Gastroesophageal sphincter (tissue), 4 donors: ENCODE results near the gene HSD3B2. TPM values are rescaled to one million over a fixed set of nuclear protein-coding genes. Genes with fewer than 3 reads are reported as not detected.
A peak's percentile ranks its signal among the peaks of the same experiment; 100 is the strongest.

Experiments used
- ATAC-seq: fragments of 150-250 bp; one replicate; pipeline ENCODE4 v1.9.1; 2016; ENCODE audit warnings: mild to moderate bottlenecking, moderate library complexity
- H3K27ac ChIP-seq, 4 donors: fragments of 200-600 bp; sonication (generic) in 3 of 4; 1 replicate in 3 of 4; 2 replicates in 1 of 4; pipeline ENCODE4 v1.5.1; 2016 to 2019
- H3K27me3 ChIP-seq: fragments of 200-600 bp; sonication (generic); one replicate; pipeline ENCODE4 v1.5.1; 2019
- H3K36me3 ChIP-seq, 2 donors: fragments of 200-600 bp; sonication (generic); one replicate each; pipeline ENCODE4 v1.5.1; 2019; ENCODE audit warnings: control low read depth in 1 of 2
- H3K4me1 ChIP-seq, 3 donors: fragments of 200-600 bp; sonication (generic); 1 replicate in 2 of 3; 2 replicates in 1 of 3; pipeline ENCODE4 v1.5.1; 2016 to 2019; ENCODE audit warnings: control low read depth in 2 of 3
- H3K4me3 ChIP-seq, 2 donors: fragments of 200-600 bp; sonication (generic); one replicate each; pipeline ENCODE4 v1.5.1; 2019; ENCODE audit warnings: mild to moderate bottlenecking in 1 of 2, moderate library complexity in 1 of 2
- H3K9me3 ChIP-seq, 3 donors: fragments of 200-600 bp; sonication (generic); one replicate each; pipeline ENCODE4 v1.5.1; 2017 to 2019; ENCODE audit warnings: control low read depth in 2 of 3
- EP300 ChIP-seq: sonication (generic); formaldehyde crosslinking; IDR thresholded peaks from one replicate; pipeline ENCODE4 v1.6.1; 2017; ENCODE audit warnings: antibody characterized with exemption, mild to moderate bottlenecking
- POLR2A ChIP-seq, 2 donors: fragments of 450-650 bp; IDR thresholded peaks; one replicate each; pipeline ENCODE4 v1.6.1; 2017; ENCODE audit warnings: antibody characterized with exemption in 2 of 2, mild to moderate bottlenecking in 2 of 2, moderate library complexity in 1 of 2
- POLR2AphosphoS5 ChIP-seq: sonication (generic); formaldehyde crosslinking; IDR thresholded peaks from one replicate; pipeline ENCODE4 v1.6.1; 2017; ENCODE audit warnings: antibody characterized with exemption
- WGBS, 2 donors: methylation state at CpG; one replicate each; pipeline ENCODE4 v1.1.5; 2018; ENCODE audit warnings: low coverage in 1 of 2; 5-methylcytosine and 5-hydroxymethylcytosine counted together
- total RNA-seq, 4 donors: library from RNA; depleted of rRNA; stranded (reverse); fragments of >200 nt; gene quantifications; one replicate each; pipeline ENCODE4 v1.1.0, GENCODE V29; 2016
- TF ChIP-seq, protein P1 (sequence below), 4 experiments: fragments of 200-600 bp in 2 of 4; fragments of 450-650 bp in 2 of 4; sonication (generic) in 1 of 4; IDR thresholded peaks; one replicate each; pipeline ENCODE4 v1.5.1; 2017 to 2019; ENCODE audit warnings: antibody characterized with exemption in 4 of 4, mild to moderate bottlenecking in 2 of 4, moderate library complexity in 2 of 4

HSD3B2 gene
- total RNA-seq, 4 donors from 2014 or later = not detected

- 43 to 76% methylated on average over 1 to 3 of the region's 6 CpGs for WGBS, 2 donors
- no peak for TF ChIP-seq POLR2A (IDR thresholded peaks at IDR 0.05)
- TF ChIP-seq, protein P1, sequence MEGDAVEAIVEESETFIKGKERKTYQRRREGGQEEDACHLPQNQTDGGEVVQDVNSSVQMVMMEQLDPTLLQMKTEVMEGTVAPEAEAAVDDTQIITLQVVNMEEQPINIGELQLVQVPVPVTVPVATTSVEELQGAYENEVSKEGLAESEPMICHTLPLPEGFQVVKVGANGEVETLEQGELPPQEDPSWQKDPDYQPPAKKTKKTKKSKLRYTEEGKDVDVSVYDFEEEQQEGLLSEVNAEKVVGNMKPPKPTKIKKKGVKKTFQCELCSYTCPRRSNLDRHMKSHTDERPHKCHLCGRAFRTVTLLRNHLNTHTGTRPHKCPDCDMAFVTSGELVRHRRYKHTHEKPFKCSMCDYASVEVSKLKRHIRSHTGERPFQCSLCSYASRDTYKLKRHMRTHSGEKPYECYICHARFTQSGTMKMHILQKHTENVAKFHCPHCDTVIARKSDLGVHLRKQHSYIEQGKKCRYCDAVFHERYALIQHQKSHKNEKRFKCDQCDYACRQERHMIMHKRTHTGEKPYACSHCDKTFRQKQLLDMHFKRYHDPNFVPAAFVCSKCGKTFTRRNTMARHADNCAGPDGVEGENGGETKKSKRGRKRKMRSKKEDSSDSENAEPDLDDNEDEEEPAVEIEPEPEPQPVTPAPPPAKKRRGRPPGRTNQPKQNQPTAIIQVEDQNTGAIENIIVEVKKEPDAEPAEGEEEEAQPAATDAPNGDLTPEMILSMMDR (IDR thresholded peaks at IDR 0.05) = no peak
- Histone ChIP-seq H3K4me1 (no peaks in the 10 kb centered on the region), H3K4me3 (no peak overlapping the region), H3K9me3 (no peaks in the 10 kb centered on the region), H3K36me3 (no peaks in the 10 kb centered on the region), H3K27me3 (no peaks in the 10 kb centered on the region), H3K27ac (no peak overlapping the region)
- ATAC-seq = no peak
Measured at GRCh38 chr1:119451158-119451557, 36.2 kb downstream of the HSD3B2 start.

DNA sequence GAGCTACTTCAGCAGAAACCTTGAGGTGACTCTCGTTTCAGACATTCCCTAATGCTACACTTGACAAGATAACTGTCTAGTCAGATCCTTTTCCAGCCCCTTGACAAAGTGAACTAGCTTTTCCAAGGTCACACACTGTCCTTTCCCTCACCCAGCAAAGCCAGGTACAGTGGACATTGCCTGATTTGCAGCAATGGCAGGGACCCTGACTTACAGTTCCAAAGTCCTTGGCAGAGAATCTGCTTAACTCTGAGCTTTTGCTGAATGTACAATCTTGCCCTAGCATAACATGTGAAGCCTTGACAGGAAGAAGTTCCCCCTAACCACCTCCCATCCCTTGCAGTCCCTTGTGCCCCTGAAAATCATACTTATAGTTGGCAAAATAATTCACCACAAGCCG is 37.1 kb downstream of the HSD3B2 start:
- no peaks in the 10 kb centered on the region for H3K36me3 ChIP-seq
- 40 to 72% methylated on average over 1 to 2 of the region's 2 CpGs for WGBS, 2 donors
- no peaks in the 10 kb centered on the region for H3K27me3 ChIP-seq
- TF ChIP-seq, protein P1 (IDR thresholded peaks at IDR 0.05) = no peak
- TF ChIP-seq POLR2AphosphoS5 (no peak), EP300 (no peak), POLR2A (IDR thresholded peaks at IDR 0.05) (no peak)
- no peaks in the 10 kb centered on the region for H3K4me1 ChIP-seq
- H3K4me3 ChIP-seq = no peak overlapping the region
- no peak for ATAC-seq
- no peak overlapping the region for H3K27ac ChIP-seq
- no peaks in the 10 kb centered on the region for H3K9me3 ChIP-seq

DNA sequence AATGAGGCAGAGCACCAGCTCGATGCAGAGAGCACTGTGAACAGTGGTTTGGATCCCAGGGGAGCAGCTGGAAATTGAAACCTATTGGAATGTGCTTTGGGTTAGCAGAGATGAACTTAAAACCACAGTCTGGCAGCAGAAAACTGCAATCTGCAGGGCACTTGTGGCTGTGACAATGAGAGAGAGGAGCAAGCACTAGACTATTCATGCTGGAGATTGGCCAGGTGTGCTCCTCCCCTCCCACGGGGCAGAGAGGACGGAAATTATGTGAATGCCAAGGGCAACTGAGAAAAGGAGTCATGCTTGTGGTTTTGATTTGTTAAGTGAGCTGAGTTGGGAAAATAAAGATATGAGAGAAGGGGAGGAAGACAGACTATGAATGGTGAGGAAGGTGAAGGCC is 38.1 kb downstream of the HSD3B2 start:
- Histone ChIP-seq H3K27me3 (no peaks in the 10 kb centered on the region), H3K4me1 (no peaks in the 10 kb centered on the region), H3K9me3 (no peaks in the 10 kb centered on the region), H3K27ac (no peak overlapping the region), H3K36me3 (no peaks in the 10 kb centered on the region), H3K4me3 (no peak overlapping the region)
- peak; percentile 34 for ATAC-seq
- TF ChIP-seq POLR2AphosphoS5 (no peak), POLR2A (IDR thresholded peaks at IDR 0.05) (no peak), EP300 (no peak)
- TF ChIP-seq, protein P1 (IDR thresholded peaks at IDR 0.05) = no peak
- 21 to 69% methylated on average over 3 of the region's 3 CpGs for WGBS, 2 donors

DNA sequence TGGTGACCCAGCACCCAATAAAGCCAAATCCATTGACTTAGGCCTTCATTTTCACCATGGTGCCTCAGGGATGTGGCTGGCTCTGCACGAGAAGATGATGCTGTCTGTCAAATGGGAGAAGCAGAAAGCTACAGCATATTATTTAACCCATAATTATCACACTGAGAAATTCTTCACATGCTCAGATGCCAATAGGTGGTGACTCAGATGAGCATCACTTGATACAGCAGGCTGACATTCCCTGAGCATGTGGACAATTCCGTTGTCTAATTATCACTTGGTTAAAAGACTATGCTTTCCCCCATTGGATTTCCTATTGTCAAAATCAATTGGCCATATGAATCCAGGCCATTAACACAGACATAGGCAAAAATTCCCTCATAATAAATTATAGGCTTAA is 48.0 kb downstream of the HSD3B2 start:
- Histone ChIP-seq H3K27ac (no peak overlapping the region), H3K9me3 (no peaks in the 10 kb centered on the region), H3K4me1 (no peaks in the 10 kb centered on the region), H3K36me3 (no peaks in the 10 kb centered on the region), H3K4me3 (no peak overlapping the region), H3K27me3 (no peaks in the 10 kb centered on the region)
- TF ChIP-seq POLR2A (IDR thresholded peaks at IDR 0.05) (no peak), POLR2AphosphoS5 (no peak)
- 80 to 90% methylated on average over 2 of the region's 2 CpGs for WGBS, 2 donors
- ATAC-seq = no peak

DNA sequence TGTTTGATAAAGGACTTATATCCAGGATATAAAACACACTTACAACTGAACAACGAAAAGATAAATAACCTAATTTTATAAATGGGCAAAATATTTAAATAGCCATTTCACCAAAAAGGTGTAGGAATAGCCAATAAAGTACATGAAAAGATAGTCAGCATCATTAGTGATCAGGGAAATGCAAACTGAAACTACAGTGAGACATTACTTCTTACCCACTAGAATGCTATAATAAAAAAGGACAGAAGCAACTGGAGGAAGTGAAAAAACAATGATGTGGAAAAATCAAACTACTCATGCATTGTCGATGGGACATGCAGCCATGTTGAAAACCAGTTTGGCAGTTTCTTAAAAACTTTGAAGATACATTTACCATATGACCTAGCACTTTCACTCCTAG is 48.6 kb downstream of the HSD3B2 start:
- WGBS, 2 donors = 77 to 81% methylated on average over 1 to 2 of the region's 2 CpGs
- TF ChIP-seq EP300 = no peak
- no peak for TF ChIP-seq POLR2AphosphoS5
- no peak for TF ChIP-seq POLR2A (IDR thresholded peaks at IDR 0.05)
- TF ChIP-seq, protein P1 (IDR thresholded peaks at IDR 0.05) = no peak
- Histone ChIP-seq H3K36me3 (no peaks in the 10 kb centered on the region), H3K9me3 (no peaks in the 10 kb centered on the region), H3K27me3 (no peaks in the 10 kb centered on the region), H3K27ac (no peak overlapping the region), H3K4me3 (no peak overlapping the region), H3K4me1 (no peaks in the 10 kb centered on the region)
- no peak for ATAC-seq

GRCh38 chr1:119466445-119466844 is 51.5 kb downstream of the HSD3B2 start:
- no peaks in the 10 kb centered on the region for H3K27me3 ChIP-seq

More at GRCh38 chr1:119466445-119466844, 51.5 kb downstream of the HSD3B2 start:
- Histone ChIP-seq H3K4me3 (no peak overlapping the region), H3K36me3 (no peaks in the 10 kb centered on the region), H3K4me1 (no peaks in the 10 kb centered on the region), H3K27ac (no peak overlapping the region), H3K9me3 (no peaks in the 10 kb centered on the region)
- WGBS, 2 donors = 59 to 67% methylated on average over 2 of the region's 2 CpGs
- no peak for ATAC-seq
- TF ChIP-seq, protein P1 (IDR thresholded peaks at IDR 0.05) = no peak
- no peak for TF ChIP-seq EP300
- no peak for TF ChIP-seq POLR2A (IDR thresholded peaks at IDR 0.05)
- TF ChIP-seq POLR2AphosphoS5 = no peak
